ENCODE measurements around the gene SLC38A4.

DNA sequence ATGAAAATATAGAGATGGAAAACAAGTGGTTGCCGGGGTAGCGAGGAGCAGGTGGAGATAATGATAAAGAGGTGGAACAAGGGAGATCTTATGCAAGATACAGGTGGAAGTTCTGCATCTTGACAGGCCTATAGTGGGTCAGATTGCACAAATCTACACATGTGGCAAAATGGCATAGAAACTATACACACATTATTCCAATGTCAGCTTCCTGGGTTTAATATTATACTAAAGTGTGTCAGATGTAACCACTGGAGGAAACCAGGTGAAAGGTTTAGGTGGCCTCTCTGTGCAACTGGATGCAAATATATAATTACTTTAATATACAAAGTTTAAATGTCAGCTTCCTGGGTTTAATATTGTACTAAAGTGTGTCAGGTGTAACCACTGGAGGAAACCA lies 1.1 kb downstream of the SLC38A4 start:
- TF ChIP-seq CEBPB (IDR thresholded peaks at IDR 0.05) (no peak), FOXM1 (IDR thresholded peaks at IDR 0.05; ENCODE audit: borderline replicate concordance, low read depth) (no peak), ZBTB7A (IDR thresholded peaks at IDR 0.05; ENCODE audit: low read depth) (no peak), EP300 (IDR thresholded peaks at IDR 0.05; ENCODE audit: borderline replicate concordance) (no peak), YY1 (IDR thresholded peaks at IDR 0.05; ENCODE audit: low read depth) (no peak), RAD21 (IDR thresholded peaks at IDR 0.05; ENCODE audit: low read depth) (no peak), CREB1 (IDR thresholded peaks at IDR 0.05; ENCODE audit: low read depth) (no peak), TCF12 (IDR thresholded peaks at IDR 0.05; ENCODE audit: low read depth) (no peak)
- TF ChIP-seq, protein P1, sequence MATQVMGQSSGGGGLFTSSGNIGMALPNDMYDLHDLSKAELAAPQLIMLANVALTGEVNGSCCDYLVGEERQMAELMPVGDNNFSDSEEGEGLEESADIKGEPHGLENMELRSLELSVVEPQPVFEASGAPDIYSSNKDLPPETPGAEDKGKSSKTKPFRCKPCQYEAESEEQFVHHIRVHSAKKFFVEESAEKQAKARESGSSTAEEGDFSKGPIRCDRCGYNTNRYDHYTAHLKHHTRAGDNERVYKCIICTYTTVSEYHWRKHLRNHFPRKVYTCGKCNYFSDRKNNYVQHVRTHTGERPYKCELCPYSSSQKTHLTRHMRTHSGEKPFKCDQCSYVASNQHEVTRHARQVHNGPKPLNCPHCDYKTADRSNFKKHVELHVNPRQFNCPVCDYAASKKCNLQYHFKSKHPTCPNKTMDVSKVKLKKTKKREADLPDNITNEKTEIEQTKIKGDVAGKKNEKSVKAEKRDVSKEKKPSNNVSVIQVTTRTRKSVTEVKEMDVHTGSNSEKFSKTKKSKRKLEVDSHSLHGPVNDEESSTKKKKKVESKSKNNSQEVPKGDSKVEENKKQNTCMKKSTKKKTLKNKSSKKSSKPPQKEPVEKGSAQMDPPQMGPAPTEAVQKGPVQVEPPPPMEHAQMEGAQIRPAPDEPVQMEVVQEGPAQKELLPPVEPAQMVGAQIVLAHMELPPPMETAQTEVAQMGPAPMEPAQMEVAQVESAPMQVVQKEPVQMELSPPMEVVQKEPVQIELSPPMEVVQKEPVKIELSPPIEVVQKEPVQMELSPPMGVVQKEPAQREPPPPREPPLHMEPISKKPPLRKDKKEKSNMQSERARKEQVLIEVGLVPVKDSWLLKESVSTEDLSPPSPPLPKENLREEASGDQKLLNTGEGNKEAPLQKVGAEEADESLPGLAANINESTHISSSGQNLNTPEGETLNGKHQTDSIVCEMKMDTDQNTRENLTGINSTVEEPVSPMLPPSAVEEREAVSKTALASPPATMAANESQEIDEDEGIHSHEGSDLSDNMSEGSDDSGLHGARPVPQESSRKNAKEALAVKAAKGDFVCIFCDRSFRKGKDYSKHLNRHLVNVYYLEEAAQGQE (IDR thresholded peaks at IDR 0.05; ENCODE audit: low read depth), result no peak

Data from Ishikawa (cell line).